Common myeloid progenitor, CD34-positive (primary cell): ENCODE measurements around the gene ADRB1.
A peak's percentile ranks its signal among the peaks of the same experiment; 100 is the strongest.

Experiments
- CTCF ChIA-PET: fragments of 350-600 bp; sonication (Branson Sonifier 250); formaldehyde crosslinking; loops from one replicate; lab custom pipeline; 2021; ENCODE audit warnings: antibody characterized with exemption; lab: Charles Lee
- POLR2A ChIA-PET: fragments of 350-600 bp; sonication (Branson Sonifier 250); formaldehyde crosslinking; loops from one replicate; lab custom pipeline; 2021; ENCODE audit warnings: antibody characterized with exemption; lab: Charles Lee
- DNase-seq, 3 donors: peaks; one replicate each; pipeline versions ENCODE4 v3.0.0 to v3.0.0-alpha.2; 2013
- H3K27ac ChIP-seq, 2 experiments: 1 replicate in 1 of 2; 2 replicates in 1 of 2; pipeline ENCODE4 v1.7.0; 2013; ENCODE audit warnings: inconsistent platforms in 2 of 2, low read length in 2 of 2, mild to moderate bottlenecking in 2 of 2, low read depth in 1 of 2, moderate library complexity in 1 of 2; ENCODE audit not compliant: severe bottlenecking in 2 of 2, insufficient read depth in 1 of 2, poor library complexity in 1 of 2
- H3K27me3 ChIP-seq, 5 experiments: replicated peaks in 2 of 5; 1 replicate in 3 of 5; 2 replicates in 2 of 5; pipeline versions ENCODE4 v1.6.1 to v1.7.0; 2013; ENCODE audit warnings: low read length in 4 of 5, mild to moderate bottlenecking in 2 of 5, moderate library complexity in 2 of 5, inconsistent platforms in 1 of 5; ENCODE audit not compliant: insufficient read depth in 5 of 5, control insufficient read depth in 4 of 5
- H3K36me3 ChIP-seq, 4 experiments: 1 replicate in 2 of 4; 2 replicates in 2 of 4; pipeline versions ENCODE4 v1.6.1 to v1.7.0; 2013; ENCODE audit warnings: low read length in 3 of 4, control low read depth in 1 of 4, mild to moderate bottlenecking in 1 of 4; ENCODE audit not compliant: control insufficient read depth in 4 of 4, insufficient read depth in 4 of 4
- H3K4me1 ChIP-seq, 4 experiments: 1 replicate in 3 of 4; 2 replicates in 1 of 4; pipeline versions ENCODE4 v1.6.1 to v1.7.1; 2013; ENCODE audit warnings: low read length in 3 of 4, mild to moderate bottlenecking in 3 of 4, control low read depth in 1 of 4, inconsistent platforms in 1 of 4, moderate library complexity in 1 of 4; ENCODE audit not compliant: control insufficient read depth in 4 of 4, insufficient read depth in 4 of 4; ENCODE audit errors: control extremely low read depth in 1 of 4
- H3K4me3 ChIP-seq, 7 experiments: 1 replicate in 4 of 7; 2 replicates in 3 of 7; pipeline versions ENCODE4 v1.5.1 to v1.7.0; 2013; ENCODE audit warnings: mild to moderate bottlenecking in 7 of 7, low read length in 6 of 7, moderate library complexity in 6 of 7, inconsistent platforms in 2 of 7, low read depth in 2 of 7, control low read depth in 1 of 7; ENCODE audit not compliant: insufficient read depth in 4 of 7, control insufficient read depth in 1 of 7; ENCODE audit errors: extremely low read depth in 1 of 7
- H3K9me3 ChIP-seq, 5 experiments: 1 replicate in 4 of 5; 2 replicates in 1 of 5; pipeline versions ENCODE4 v1.6.1 to v1.7.1; 2013; ENCODE audit warnings: low read length in 4 of 5, mild to moderate bottlenecking in 2 of 5, inconsistent platforms in 1 of 5, low read depth in 1 of 5, moderate library complexity in 1 of 5; ENCODE audit not compliant: control insufficient read depth in 4 of 5, insufficient read depth in 2 of 5; ENCODE audit errors: control extremely low read depth in 1 of 5
- WGBS: methylation state at CpG from one replicate; pipeline ENCODE4 v1.1.5; 2013; ENCODE audit not compliant: insufficient coverage; 5-methylcytosine and 5-hydroxymethylcytosine counted together

Gene ADRB1

DNA sequence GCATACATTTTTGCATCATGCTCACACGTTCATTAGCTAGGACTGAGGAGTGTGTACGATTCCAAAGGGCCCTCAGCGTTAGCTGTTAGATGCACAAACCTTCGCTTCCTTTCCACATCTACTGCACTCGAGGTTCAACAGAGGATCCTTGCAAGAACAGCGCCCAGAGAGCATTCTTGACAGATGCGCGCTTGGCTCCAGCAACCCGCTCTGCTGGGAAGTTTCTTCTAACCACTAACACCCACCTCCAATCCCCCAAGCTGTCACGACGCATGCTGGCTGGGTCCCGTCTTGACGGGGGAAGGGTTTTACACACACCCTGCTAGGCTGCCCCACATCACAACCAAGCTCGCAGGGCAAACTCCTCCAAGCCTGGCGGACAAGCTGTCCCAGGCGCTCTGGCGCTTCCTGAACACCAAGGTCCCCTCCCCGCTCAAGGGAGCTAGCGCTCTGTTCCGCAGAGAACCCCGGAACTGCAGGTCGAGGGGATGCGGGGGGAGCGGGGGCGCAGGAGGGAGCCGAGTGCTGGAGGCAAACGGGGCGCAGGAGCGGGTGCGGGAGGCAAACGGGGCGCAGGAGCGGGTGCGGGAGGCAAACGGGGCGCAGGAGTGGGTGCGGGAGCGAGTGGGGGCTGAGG lies 653 bp upstream of the ADRB1 start:
- peak in 2 of 3 donors; percentile 60 to 72 for DNase-seq
- CTCF ChIA-PET: interaction anchor here (0.9 to 2.2 kb wide), 6 partner anchors 9 to 243 kb away, joined by 3 to 13 read pairs (median 3); no protein-coding TSS in a partner anchor
- H3K4me1 ChIP-seq: peaks cover 5 to 32% (median 29%) of the 10 kb centered on the region in 4 experiments

DNA sequence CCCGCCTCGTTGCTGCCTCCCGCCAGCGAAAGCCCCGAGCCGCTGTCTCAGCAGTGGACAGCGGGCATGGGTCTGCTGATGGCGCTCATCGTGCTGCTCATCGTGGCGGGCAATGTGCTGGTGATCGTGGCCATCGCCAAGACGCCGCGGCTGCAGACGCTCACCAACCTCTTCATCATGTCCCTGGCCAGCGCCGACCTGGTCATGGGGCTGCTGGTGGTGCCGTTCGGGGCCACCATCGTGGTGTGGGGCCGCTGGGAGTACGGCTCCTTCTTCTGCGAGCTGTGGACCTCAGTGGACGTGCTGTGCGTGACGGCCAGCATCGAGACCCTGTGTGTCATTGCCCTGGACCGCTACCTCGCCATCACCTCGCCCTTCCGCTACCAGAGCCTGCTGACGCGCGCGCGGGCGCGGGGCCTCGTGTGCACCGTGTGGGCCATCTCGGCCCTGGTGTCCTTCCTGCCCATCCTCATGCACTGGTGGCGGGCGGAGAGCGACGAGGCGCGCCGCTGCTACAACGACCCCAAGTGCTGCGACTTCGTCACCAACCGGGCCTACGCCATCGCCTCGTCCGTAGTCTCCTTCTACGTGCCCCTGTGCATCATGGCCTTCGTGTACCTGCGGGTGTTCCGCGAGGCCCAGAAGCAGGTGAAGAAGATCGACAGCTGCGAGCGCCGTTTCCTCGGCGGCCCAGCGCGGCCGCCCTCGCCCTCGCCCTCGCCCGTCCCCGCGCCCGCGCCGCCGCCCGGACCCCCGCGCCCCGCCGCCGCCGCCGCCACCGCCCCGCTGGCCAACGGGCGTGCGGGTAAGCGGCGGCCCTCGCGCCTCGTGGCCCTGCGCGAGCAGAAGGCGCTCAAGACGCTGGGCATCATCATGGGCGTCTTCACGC lies 825 bp downstream of the ADRB1 start:
- ChIA-PET CTCF (no interaction called here), POLR2A (interaction anchor here (0.7 kb wide), 1 partner anchor 61 kb away, joined by 3 read pairs; no protein-coding TSS in a partner anchor)
- Histone ChIP-seq H3K27ac (no peak overlapping the region), H3K4me3 (peak overlapping the region in 5 of 7 experiments; percentile 40 to 82 (median 66)), H3K27me3 (peaks cover 2 to 64% (median 36%) of the 10 kb centered on the region in 5 experiments), H3K4me1 (peaks cover 5 to 38% (median 34%) of the 10 kb centered on the region in 4 experiments), H3K9me3 (peaks cover 0 to 3% (median 0%) of the 10 kb centered on the region in 5 experiments), H3K36me3 (no peaks in the 10 kb centered on the region)
- 14% methylated on average over 72 of the region's 106 CpGs for whole genome bisulfite sequencing
- peak in 1 of 3 donors; percentile 34 for DNase-seq

More for the DNA sequence above, 653 bp upstream of the ADRB1 start:
- POLR2A ChIA-PET: interaction anchor here (0.6 kb wide), 1 partner anchor 58 kb away, joined by 3 read pairs; no protein-coding TSS in a partner anchor
- H3K4me3 ChIP-seq: peak overlapping the region; percentile 22 to 82 (median 66)
- no peak overlapping the region for H3K27ac ChIP-seq
- H3K36me3 ChIP-seq: no peaks in the 10 kb centered on the region
- H3K27me3 ChIP-seq: peaks cover 2 to 51% (median 27%) of the 10 kb centered on the region in 5 experiments
- peaks cover 0 to 3% (median 0%) of the 10 kb centered on the region in 5 experiments for H3K9me3 ChIP-seq
- 1% methylated on average over 28 of the region's 38 CpGs for WGBS

DNA sequence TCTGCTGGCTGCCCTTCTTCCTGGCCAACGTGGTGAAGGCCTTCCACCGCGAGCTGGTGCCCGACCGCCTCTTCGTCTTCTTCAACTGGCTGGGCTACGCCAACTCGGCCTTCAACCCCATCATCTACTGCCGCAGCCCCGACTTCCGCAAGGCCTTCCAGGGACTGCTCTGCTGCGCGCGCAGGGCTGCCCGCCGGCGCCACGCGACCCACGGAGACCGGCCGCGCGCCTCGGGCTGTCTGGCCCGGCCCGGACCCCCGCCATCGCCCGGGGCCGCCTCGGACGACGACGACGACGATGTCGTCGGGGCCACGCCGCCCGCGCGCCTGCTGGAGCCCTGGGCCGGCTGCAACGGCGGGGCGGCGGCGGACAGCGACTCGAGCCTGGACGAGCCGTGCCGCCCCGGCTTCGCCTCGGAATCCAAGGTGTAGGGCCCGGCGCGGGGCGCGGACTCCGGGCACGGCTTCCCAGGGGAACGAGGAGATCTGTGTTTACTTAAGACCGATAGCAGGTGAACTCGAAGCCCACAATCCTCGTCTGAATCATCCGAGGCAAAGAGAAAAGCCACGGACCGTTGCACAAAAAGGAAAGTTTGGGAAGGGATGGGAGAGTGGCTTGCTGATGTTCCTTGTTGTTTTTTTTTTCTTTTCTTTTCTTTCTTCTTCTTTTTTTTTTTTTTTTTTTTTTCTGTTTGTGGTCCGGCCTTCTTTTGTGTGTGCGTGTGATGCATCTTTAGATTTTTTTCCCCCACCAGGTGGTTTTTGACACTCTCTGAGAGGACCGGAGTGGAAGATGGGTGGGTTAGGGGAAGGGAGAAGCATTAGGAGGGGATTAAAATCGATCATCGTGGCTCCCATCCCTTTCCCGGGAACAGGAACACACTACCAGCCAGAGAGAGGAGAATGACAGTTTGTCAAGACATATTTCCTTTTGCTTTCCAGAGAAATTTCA lies 1.7 kb downstream of the ADRB1 start:
- Histone ChIP-seq H3K4me3 (peak overlapping the region in 5 of 7 experiments; percentile 13 to 69 (median 50)), H3K9me3 (peaks cover 0 to 3% (median 0%) of the 10 kb centered on the region in 5 experiments), H3K4me1 (peaks cover 5 to 38% (median 34%) of the 10 kb centered on the region in 4 experiments), H3K27ac (no peak overlapping the region), H3K36me3 (no peaks in the 10 kb centered on the region), H3K27me3 (peaks cover 2 to 70% (median 37%) of the 10 kb centered on the region in 5 experiments)
- WGBS: 2% methylated on average over 56 of the region's 78 CpGs
- DNase-seq: peak in 2 of 3 donors; percentile 51 to 63
- ChIA-PET POLR2A (no interaction called here), CTCF (interaction anchor here (5.8 kb wide), 1 partner anchor 14 kb away, joined by 28 read pairs; no protein-coding TSS in a partner anchor)

DNA sequence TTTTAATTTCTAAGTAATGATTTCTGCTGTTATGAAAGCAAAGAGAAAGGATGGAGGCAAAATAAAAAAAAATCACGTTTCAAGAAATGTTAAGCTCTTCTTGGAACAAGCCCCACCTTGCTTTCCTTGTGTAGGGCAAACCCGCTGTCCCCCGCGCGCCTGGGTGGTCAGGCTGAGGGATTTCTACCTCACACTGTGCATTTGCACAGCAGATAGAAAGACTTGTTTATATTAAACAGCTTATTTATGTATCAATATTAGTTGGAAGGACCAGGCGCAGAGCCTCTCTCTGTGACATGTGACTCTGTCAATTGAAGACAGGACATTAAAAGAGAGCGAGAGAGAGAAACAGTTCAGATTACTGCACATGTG lies 2.4 kb downstream of the ADRB1 start:
- WGBS: 68% methylated on average over 3 of the region's 7 CpGs
- Histone ChIP-seq H3K27me3 (peaks cover 2 to 71% (median 37%) of the 10 kb centered on the region in 5 experiments), H3K4me3 (peak overlapping the region in 1 of 7 experiments; percentile 69), H3K27ac (no peak overlapping the region), H3K4me1 (peaks cover 5 to 38% (median 34%) of the 10 kb centered on the region in 4 experiments), H3K9me3 (peaks cover 0 to 4% (median 0%) of the 10 kb centered on the region in 5 experiments), H3K36me3 (no peaks in the 10 kb centered on the region)
- ChIA-PET CTCF (interaction anchor here (5.8 kb wide), 1 partner anchor 14 kb away, joined by 28 read pairs; no protein-coding TSS in a partner anchor), POLR2A (no interaction called here)
- no peak for DNase-seq

DNA sequence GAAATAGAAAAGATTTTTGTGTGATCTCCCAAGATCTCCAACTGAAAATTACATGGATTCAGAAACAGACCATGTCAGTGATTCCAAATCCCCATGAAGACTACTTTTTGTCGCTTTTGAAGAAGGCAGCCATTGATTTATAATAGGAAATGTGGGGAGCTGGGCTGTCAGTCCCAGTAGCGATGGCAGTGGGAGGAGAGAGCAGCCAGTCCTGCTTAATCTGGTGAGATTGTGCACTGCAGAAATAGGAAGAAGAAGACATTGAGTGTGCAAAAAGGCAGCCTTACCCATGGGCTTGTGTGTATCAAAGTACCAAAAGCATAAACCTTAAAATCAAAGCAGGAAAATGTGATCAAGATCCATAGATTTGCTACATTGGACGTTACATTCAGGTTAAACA lies 4.8 kb downstream of the ADRB1 start:
- 0% methylated on average over 1 of the region's 3 CpGs for WGBS
- no peak for DNase-seq
- ChIA-PET POLR2A (no interaction called here), CTCF (interaction anchor here (0.6 to 5.8 kb wide), 3 partner anchors 11 to 762 kb away, joined by 3 to 28 read pairs (median 3); no protein-coding TSS in a partner anchor)
- Histone ChIP-seq H3K4me3 (peak overlapping the region in 1 of 7 experiments; percentile 3), H3K4me1 (peaks cover 0 to 28% (median 26%) of the 10 kb centered on the region in 4 experiments), H3K27ac (no peak overlapping the region), H3K36me3 (no peaks in the 10 kb centered on the region), H3K27me3 (peaks cover 2 to 62% (median 37%) of the 10 kb centered on the region in 5 experiments), H3K9me3 (peaks cover 0 to 4% (median 0%) of the 10 kb centered on the region in 5 experiments)

DNA sequence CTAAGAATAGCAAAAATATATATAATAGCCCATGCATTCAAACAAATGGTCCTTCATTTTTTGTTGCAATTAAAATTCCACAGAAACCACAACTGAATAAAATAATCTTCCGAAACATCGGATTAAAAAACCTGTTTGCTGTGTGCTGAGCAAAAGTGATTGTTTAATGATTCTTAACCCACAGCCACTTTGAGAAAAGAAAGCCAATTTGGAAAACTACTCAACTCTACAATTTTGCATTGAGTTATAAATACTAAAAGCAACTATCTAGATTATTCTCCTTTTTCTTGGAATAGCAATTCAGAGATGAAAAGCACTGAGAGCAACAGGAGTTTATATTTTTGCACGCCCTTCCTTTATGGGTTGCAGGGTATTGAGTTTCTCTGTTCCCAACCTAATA lies 8.0 kb downstream of the ADRB1 start:
- ChIA-PET CTCF (no interaction called here), POLR2A (no interaction called here)
- no peak for DNase-seq
- H3K4me1 ChIP-seq: peaks cover 0 to 22% (median 3%) of the 10 kb centered on the region in 4 experiments
- WGBS: 100% methylated on average over 1 of the region's 3 CpGs
- H3K9me3 ChIP-seq: peaks cover 0 to 4% (median 0%) of the 10 kb centered on the region in 5 experiments
- no peak overlapping the region for H3K27ac ChIP-seq
- H3K4me3 ChIP-seq: no peak overlapping the region
- H3K27me3 ChIP-seq: peaks cover 0 to 34% (median 11%) of the 10 kb centered on the region in 5 experiments
- no peaks in the 10 kb centered on the region for H3K36me3 ChIP-seq
